ENCODE measurements around the gene COL1A1.

- TF ChIP-seq CTCF (IDR thresholded peaks at IDR 0.05; ENCODE audit: low read length) = no peak
- TF ChIP-seq EZH2 (IDR thresholded peaks at IDR 0.05; ENCODE audit: borderline replicate concordance, low read length) = no peak
Measured at GRCh38 chr17:50165466-50165865, 36.0 kb downstream of the COL1A1 start.

Measured in OCI-LY1 (cell line).